GM19463 (cell line): Measurements from ENCODE around the gene RAB11FIP3.

Experiments
- ATAC-seq: cut with Tn5 transposase; IDR thresholded peaks from one replicate; pipeline ENCODE4 v1.9.1; 2021; ENCODE audit warnings: mild to moderate bottlenecking, moderate library complexity; ENCODE audit not compliant: unreplicated experiment

The RAB11FIP3 gene

GRCh38 chr16:389352-389751 lies 36.1 kb upstream of the RAB11FIP3 start:
- ATAC-seq = no peak

GRCh38 chr16:391885-392335 lies 33.5 kb upstream of the RAB11FIP3 start:
- no peak for ATAC-seq

DNA sequence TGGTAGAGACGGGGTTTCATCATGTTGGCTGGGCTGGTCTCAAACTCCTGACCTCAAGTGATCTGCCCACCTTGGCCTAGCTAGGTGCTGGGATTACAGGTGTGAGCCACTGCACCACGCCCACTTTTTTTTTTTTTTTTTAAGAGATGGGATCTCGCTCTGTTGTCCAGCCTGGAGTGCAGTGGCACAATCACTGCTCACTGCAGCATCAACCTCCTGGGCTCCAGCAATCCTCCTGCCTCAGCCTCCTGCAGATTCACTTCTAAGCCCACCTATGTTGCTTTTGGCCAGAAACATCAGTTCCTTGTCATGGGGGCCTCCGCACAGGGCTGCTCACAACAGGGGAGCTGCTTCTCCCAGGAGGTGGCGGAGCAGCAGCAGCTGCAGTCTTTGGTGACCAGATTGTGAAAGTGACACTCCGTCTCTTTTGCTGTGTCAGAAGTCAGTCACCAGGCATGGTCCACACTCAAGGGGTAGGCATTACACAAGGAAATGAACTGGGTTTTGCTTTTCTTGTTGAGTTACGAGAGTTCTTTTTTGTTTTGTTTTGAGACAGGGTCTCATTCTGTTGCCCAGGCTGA lies 32.9 kb upstream of the RAB11FIP3 start:
- ATAC-seq = peak; percentile 69

- no peak for ATAC-seq
These were observed 29.2 kb upstream of the RAB11FIP3 start for GRCh38 chr16:396199-396598.

- ATAC-seq = no peak
These were observed 28.8 kb upstream of the RAB11FIP3 start for GRCh38 chr16:396605-397004.

DNA sequence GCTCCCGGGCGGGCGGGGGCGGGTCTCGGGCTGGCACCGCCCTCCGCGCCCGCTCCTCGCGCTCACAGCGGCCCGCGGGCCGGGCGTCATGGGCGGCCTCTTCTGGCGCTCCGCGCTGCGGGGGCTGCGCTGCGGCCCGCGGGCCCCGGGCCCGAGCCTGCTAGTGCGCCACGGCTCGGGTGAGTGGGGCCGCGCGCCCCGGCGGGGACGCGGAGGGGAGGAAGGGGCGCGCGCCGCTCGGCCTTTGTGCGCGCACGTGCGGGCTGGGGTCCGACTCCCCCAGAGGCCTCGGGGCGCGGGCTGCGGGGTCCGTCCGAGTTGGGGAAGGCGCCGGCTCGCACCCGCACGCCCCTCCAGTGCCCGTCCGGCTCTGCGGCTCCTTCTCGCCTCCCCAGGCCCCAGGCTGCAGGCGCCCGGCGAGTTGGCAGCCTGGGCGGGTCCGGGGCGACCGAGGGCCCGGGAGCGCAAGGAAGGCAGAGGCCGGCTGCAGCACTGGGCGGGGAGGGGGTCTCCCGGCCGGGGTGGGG lies 28.3 kb upstream of the RAB11FIP3 start, which contains the start of gene NME4:
TSS of gene NME4 (plus strand) at position 65 of the 527 bp plus-strand sequence. CDS start at position 89, 24 bp downstream.
- ATAC-seq = no peak

DNA sequence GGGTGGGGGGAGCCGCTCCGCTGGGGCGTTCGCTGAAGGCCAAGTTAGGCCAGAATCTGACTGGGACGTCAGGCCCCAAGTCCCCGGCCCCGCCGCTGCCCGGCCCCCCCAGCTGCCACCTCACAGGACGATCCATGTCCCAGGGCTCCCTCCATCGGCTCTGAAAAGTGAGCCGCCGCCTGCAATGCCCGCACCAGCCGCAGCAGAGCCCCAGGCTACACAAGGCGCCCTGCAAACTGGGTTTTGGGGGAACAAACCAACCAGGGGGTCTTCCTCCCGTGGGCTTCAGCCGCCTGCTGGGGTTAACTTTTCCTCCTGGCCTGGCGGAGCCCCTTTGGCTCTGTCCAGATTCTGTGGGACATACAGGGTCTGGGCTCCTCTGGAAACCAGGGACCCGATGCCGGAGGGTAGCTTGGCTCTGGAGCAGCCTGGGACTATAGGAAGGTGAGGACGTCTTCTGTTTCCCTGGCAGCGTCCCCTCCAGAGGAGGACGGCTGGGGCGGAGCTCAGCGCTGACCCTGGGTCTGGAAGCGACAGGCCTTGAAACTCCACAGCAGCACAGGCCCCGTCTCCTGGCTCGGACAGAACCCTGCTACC lies 27.6 kb upstream of the RAB11FIP3 start:
- no peak for ATAC-seq

DNA sequence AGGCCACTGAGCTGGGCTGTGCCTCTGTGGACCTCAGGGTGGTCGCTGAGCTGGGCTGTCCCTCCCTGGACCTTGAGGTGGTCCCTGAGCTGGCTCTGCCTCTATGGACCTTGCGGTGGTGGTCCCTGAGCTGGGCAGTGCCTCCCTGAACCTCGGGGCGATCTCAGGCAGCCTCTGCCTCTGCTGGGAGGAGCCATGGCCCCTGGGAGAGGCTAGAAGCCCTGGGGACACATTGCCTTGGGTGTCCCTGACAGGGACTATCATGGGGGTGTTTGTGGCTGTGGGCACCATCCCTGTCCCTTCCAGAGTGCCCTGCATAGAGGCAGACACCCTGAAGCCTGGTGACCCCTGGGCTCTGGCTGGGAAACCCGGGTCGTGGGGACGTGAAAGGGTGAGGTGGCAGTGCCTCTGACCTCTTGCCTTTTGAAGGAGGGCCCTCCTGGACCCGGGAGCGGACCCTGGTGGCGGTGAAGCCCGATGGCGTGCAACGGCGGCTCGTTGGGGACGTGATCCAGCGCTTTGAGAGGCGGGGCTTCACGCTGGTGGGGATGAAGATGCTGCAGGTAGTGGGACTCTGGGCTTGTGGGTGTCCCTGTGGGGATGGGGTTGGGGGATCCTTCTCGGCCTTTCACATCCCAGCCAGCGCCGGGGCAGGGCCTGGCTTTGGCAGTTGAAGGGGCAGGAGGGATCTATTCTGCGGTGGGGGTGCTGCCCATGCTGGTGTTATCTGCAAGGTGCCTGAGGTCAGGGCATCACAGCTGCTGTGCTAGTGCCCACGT lies 26.7 kb upstream of the RAB11FIP3 start:
- ATAC-seq = no peak

GRCh38 chr16:399340-400019 lies 26.0 kb upstream of the RAB11FIP3 start:
- ATAC-seq = no peak

- no peak for ATAC-seq
These were observed 25.3 kb upstream of the RAB11FIP3 start for GRCh38 chr16:400061-400591.

DNA sequence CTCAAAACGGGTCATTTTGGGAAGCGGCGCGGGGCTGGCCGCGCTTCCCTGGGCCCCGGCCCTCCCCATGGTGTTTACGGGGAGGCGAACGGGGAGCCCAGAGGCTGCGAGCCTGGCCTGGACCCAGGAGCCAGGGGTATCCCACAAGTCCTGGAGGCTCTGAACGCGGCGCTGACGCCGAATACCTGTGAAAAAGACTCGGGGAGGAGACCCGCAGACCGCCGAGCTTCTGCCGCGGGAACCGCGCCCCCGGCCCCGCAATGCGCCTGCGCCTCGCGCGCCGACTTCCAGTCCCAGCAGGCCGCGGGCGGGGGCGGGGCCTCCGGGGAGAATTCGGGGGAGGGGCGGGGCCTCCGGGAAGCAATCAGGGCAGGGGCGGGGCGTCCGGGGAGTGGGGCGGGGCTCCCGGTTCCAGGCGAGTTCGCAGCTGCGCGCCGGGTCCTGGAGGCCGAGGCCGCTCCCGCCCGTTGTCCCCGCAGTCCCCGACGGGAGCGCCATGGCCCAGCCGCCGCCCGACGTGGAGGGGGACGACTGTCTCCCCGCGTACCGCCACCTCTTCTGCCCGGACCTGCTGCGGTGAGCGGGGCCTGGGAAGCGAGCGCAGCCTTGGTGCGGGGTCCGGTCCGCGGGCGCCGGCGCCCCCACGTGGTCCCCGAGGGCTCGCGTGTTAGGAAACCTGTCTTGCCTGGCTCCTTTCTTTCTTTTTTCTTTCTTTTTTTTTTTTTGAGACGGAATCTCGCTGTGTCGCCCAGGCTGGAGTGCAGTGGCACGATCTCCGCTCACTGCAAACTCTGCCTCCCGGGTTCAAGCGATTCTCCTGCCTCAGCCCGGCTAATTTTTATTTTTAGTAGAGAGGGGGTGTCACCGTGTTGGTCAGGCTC lies 23.7 kb upstream of the RAB11FIP3 start, which contains the start of gene DECR2:
TSS of gene DECR2 (plus strand) at position 418 of the 881 bp plus-strand sequence. CDS start at position 497, 79 bp downstream.
- ATAC-seq = peak; percentile 64

DNA sequence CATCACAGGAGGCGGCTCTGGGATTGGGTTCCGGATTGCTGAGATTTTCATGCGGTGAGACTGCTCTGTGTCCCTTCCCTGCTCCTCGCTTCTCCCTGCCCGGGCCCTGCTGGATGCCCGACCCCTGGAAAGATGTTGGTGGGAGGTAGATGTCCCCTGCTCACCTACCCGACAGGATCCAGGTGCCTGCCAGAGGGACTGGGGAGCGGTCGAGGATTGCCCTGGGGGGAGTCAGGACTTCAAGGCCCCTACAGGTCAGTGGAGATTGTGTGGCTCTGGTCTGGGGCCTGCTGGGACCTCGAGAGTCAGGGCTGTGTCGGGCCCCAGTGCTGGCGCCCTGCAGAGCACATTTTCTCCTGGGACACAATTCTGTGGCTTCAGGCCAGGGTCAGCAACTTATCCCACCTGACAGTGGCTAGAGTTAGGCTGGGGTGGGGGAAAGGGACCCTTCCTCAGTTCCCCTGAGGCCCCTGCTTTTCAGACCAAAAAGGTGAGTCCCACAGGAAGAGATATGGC lies 20.4 kb upstream of the RAB11FIP3 start:
- no peak for ATAC-seq

DNA sequence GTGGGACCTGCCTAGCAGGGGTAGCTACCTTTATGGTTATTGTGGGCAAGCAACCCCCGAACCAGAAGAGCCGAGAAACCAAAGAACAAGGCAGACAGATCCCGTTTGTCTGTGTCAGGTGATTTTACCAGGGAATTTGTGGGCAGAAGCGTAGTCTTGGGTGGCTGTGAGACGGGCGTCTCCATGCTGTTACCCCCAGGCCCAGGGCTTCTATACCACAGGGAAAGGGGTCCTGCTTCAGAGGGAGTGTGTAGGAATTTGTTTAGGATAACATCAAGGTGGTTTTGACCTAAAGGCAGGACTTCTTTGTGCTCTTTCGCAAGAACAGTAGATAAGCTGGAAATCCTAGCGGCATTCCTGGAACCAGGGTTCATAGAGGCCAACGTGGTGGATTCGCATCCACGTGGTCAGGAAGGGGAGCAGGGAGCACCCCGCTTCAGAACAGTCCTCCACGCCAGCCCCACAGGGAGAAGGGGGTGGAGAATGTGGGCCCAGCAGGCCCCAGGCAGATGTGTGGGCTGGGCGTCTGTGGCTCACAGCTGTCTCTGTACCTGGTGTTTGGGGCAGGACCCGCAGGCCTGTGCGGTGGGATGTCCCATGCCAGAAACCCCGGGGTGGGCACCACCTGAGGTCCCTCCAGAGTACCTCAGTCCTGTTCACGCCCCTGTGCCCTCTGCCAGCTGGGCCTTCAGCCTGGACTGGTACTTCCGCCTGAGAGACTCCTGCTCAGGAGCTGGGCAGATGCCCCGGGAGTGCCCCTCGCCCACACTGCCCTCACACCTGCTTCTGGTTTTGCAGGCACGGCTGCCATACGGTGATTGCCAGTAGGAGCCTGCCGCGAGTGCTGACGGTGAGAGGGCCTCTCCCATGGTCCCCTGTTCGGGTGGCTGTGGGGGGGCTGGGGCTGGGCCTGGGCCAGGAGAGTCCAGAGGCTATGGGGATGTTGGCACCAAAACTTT lies 19.6 kb upstream of the RAB11FIP3 start:
- no peak for ATAC-seq

GRCh38 chr16:407253-407652 lies 18.2 kb upstream of the RAB11FIP3 start:
- ATAC-seq = no peak

DNA sequence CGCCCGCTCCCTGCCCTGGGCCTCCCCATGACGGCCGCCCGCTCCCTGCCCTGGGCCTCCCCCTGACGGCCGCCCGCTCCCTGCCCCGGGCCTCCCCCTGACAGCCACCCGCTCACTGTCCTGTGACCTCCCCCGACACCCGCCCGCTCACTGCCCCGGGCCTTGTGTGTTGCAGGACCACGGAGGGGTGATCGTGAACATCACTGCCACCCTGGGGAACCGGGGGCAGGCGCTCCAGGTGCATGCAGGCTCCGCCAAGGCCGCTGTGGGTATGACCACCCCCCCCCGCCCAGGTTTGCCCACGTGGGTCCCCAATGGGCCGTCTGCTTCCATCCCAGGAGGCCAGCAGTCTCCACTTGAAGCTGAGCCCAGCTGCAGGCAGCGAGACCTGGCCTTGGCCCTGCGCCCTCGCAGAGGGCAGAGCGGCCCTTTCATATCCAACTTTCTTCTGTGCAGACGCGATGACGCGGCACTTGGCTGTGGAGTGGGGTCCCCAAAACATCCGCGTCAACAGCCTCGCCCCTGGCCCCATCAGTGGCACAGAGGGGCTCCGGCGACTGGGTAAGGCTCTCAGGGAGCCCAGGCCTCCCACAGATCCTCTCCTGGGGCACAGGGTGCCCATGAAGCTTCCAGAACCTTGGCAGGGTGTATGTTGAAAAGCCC lies 14.8 kb upstream of the RAB11FIP3 start:
- no peak for ATAC-seq

DNA sequence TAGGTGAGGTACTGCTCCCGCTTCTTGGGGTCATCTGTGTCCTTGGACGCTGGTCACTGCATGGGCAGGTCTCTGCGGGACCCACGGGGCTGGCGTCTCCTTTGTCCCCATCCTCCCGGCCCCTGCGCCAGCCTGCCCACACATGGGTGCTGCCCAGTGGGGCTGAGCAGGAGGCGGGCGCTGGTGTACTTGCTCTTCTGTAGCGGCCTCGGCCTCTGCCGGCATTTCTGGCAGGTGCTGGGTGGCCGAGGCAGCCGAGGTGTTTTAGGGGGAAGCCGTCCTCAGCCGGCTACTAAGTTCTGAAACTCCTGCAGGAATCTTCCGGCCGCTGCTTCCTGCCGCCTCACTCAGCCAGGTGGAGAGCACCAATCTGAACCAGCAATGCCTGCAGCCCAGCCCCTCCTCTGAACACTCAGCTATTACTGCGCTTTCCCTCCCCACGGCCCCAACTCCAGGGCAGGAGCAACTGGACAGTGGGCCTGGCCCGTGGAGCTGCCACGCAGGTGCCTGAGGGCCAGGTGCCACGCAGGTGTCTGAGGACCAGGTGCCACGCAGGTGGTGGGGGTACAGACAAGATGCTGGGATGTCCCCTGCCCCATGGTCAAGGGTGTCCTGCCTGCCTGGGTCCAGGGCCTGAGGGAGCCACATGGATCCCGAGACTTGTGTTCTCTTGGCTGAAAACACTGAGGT lies 13.7 kb upstream of the RAB11FIP3 start:
- ATAC-seq = no peak

DNA sequence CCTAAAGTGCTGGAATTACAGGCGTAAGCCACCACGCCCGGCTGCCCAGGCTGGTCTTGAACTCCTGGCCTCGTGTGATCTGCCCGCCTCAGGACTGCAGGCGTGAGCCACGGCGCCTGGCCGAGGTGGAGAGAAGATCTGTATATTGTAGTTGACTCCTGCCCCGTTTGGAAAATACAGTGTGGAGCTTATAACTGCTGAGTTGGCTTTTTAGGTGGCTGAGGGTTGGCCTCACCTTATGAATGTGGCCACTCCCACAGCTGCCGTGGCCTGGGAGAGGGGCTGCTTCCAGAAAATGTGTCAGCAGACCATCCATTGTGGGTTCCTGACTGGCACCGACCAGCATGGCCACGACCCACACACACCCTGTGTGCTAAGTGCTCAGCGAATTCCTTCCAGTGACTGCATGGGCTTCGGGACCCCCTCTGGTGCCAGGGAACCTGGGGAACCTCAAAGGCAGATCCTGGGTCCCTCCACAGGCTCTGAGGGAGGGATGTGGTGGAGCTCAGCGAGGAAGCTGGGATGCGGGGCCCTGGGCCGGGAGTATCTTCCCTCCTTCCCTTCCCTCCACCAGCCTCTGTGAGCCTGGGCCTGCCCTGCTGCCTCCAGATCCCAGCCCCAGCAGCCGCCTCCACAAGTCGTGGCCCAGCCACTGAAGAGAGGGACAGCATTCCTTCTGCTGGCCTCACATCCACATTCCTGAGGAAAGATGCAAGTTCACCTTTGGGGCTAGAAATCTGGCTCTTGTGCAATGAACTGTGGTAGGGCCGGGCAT lies 10.9 kb upstream of the RAB11FIP3 start:
- ATAC-seq = no peak
